ENCODE measurements around the gene KPTN. TPM values are rescaled to one million over a fixed set of nuclear protein-coding genes. Genes with fewer than 3 reads are reported as not detected.

Gene KPTN
- total RNA-seq, 1 experiment from 2014 or later: 20.8 TPM

- H3K9me2 ChIP-seq (ENCODE audit: insufficient read depth): no peaks in the 10 kb centered on the region
- no peaks in the 10 kb centered on the region for H3K79me2 ChIP-seq (ENCODE audit: low read depth)
- no peak overlapping the region for H3K4me3 ChIP-seq
- H3K4me1 ChIP-seq (replicated peaks; ENCODE audit: insufficient read depth): no peaks in the 10 kb centered on the region
- H3K36me3 ChIP-seq (ENCODE audit: low read depth): no peaks in the 10 kb centered on the region
- TF ChIP-seq, protein P1, sequence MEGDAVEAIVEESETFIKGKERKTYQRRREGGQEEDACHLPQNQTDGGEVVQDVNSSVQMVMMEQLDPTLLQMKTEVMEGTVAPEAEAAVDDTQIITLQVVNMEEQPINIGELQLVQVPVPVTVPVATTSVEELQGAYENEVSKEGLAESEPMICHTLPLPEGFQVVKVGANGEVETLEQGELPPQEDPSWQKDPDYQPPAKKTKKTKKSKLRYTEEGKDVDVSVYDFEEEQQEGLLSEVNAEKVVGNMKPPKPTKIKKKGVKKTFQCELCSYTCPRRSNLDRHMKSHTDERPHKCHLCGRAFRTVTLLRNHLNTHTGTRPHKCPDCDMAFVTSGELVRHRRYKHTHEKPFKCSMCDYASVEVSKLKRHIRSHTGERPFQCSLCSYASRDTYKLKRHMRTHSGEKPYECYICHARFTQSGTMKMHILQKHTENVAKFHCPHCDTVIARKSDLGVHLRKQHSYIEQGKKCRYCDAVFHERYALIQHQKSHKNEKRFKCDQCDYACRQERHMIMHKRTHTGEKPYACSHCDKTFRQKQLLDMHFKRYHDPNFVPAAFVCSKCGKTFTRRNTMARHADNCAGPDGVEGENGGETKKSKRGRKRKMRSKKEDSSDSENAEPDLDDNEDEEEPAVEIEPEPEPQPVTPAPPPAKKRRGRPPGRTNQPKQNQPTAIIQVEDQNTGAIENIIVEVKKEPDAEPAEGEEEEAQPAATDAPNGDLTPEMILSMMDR (conservative IDR thresholded peaks at IDR 0.05): no peak
- no peak for TF ChIP-seq EZH2 (IDR thresholded peaks at IDR 0.05; ENCODE audit: low read depth)
- intact Hi-C loops (cut with micrococcal nuclease; ENCODE audit: unreplicated experiment): no loop called here
- H2AFZ ChIP-seq: no peak overlapping the region
- ChIA-PET CTCF (no interaction called here), POLR2A (ENCODE audit: unreplicated experiment) (interaction anchor here (0.6 kb wide), 1 partner anchor 272 kb away, joined by 6 read pairs; no protein-coding TSS in a partner anchor)
- peaks cover 6% of the 10 kb centered on the region; the same call in 1 of the 2 replicates for H3F3A ChIP-seq (ENCODE audit: insufficient read depth, low read depth)
- H3K27ac ChIP-seq: no peak overlapping the region
- no peak for DNase-seq
- H4K20me1 ChIP-seq (ENCODE audit: insufficient read depth): no peaks in the 10 kb centered on the region
- no TSS peak for BruUV-seq (replicated peaks)
- no peaks in the 10 kb centered on the region for H3K9me3 ChIP-seq (ENCODE audit: insufficient read depth, low read depth)
- H3K4me2 ChIP-seq: no peak overlapping the region
- no peaks in the 10 kb centered on the region for H3K27me3 ChIP-seq (ENCODE audit: insufficient read depth, low read depth)
Observed at GRCh38 chr19:47490847-47491246, 6.8 kb upstream of the KPTN start.

DNA sequence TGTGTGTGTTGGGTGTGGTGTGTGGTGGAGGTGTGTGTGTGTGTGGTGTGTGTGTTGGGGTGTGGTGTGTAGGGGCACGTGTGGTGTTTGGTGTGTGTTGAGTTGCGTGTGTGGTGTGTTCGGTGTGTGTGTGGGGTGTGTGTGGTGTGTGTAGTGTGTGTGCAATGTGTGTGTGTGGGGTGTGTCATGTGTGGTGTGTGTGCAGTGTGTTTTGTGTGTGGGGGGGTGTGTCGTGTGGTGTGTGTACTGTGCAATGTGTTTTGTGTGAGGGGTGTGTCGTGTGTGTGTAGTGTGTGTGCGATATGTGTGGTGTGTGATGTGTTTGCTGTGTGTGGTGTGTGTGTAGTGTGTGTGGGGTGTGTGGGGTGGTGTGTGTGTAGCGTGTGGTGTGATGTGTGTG lies 6.0 kb upstream of the KPTN start:
- H3K27ac ChIP-seq: no peak overlapping the region
- H3K4me2 ChIP-seq: no peak overlapping the region
- H4K20me1 ChIP-seq (ENCODE audit: insufficient read depth): no peaks in the 10 kb centered on the region
- no peak overlapping the region for H2AFZ ChIP-seq
- no peaks in the 10 kb centered on the region for H3K9me3 ChIP-seq (ENCODE audit: insufficient read depth, low read depth)
- no TSS peak for BruUV-seq (replicated peaks)
- peaks cover 12% of the 10 kb centered on the region; the same call in 1 of the 2 replicates for H3F3A ChIP-seq (ENCODE audit: insufficient read depth, low read depth)
- 0 out of 2 replicates have a peak, but pooled peaks cover 4% of the 10 kb centered on the region for H3K4me1 ChIP-seq (replicated peaks; ENCODE audit: insufficient read depth)
- no peaks in the 10 kb centered on the region for H3K9me2 ChIP-seq (ENCODE audit: insufficient read depth)
- TF ChIP-seq EZH2 (IDR thresholded peaks at IDR 0.05; ENCODE audit: low read depth): no peak
- TF ChIP-seq, protein P1 (conservative IDR thresholded peaks at IDR 0.05): no peak
- H3K79me2 ChIP-seq (ENCODE audit: low read depth): peaks cover 4% of the 10 kb centered on the region
- CTCF ChIA-PET: no interaction called here
- POLR2A ChIA-PET (ENCODE audit: unreplicated experiment): no interaction called here
- no peak for DNase-seq
- H3K4me3 ChIP-seq: no peak overlapping the region
- intact Hi-C loops (cut with micrococcal nuclease; ENCODE audit: unreplicated experiment): no loop called here
- no peaks in the 10 kb centered on the region for H3K36me3 ChIP-seq (ENCODE audit: low read depth)
- no peaks in the 10 kb centered on the region for H3K27me3 ChIP-seq (ENCODE audit: insufficient read depth, low read depth)

DNA sequence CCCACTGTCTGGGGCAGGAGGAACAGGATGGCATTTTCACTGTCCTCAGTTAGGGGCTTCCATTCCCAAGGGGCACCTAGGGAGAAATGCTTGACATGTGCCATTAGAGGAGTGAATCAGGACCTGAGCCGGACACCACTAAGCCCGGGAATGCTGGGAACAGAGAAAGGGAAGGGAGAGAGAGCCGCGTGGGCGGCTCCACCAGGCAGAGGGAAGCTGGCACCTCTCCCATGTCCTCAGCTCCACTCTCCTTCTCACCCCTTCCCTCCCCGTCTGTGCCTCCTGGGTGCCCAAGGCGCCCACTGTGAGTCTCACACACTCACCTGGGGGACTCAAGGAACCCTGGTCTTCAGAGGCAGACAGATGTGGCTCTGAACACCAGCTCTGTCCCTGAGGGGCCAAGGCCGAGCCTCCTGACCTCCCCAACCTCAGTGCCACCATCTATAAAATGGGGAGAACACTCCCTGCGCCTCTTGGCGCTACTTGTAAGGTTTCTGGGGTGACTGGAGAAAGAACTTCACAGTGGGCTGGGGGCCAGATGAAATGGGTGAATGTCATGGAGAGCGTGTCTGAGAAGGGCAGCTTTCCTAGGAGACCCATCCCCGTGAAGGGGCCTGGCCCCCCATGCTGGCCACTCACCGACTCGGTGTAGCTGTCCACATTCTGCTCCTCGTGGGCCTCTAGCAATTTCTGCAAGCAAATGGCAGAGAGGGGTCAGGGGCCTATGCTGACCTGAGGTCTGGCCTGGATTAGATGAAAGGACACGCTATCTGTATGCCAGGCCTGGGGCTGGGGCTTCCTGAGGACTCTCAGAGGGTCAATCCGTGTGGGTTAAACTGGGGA lies 5.3 kb upstream of the KPTN start:
- H3F3A ChIP-seq (ENCODE audit: insufficient read depth, low read depth): peaks cover 12% of the 10 kb centered on the region; the same call in 1 of the 2 replicates
- H3K4me1 ChIP-seq (replicated peaks; ENCODE audit: insufficient read depth): 0 out of 2 replicates have a peak, but pooled peaks cover 6% of the 10 kb centered on the region
- no peaks in the 10 kb centered on the region for H3K9me3 ChIP-seq (ENCODE audit: insufficient read depth, low read depth)
- no peaks in the 10 kb centered on the region for H4K20me1 ChIP-seq (ENCODE audit: insufficient read depth)
- no peaks in the 10 kb centered on the region for H3K27me3 ChIP-seq (ENCODE audit: insufficient read depth, low read depth)
- BruUV-seq (replicated peaks): no TSS peak
- intact Hi-C loops (cut with micrococcal nuclease; ENCODE audit: unreplicated experiment): no loop called here
- ChIA-PET CTCF (no interaction called here), POLR2A (ENCODE audit: unreplicated experiment) (no interaction called here)
- H3K79me2 ChIP-seq (ENCODE audit: low read depth): peaks cover 7% of the 10 kb centered on the region
- no peak overlapping the region for H3K4me2 ChIP-seq
- H3K36me3 ChIP-seq (ENCODE audit: low read depth): no peaks in the 10 kb centered on the region
- DNase-seq: no peak
- no peak overlapping the region for H2AFZ ChIP-seq
- no peak overlapping the region for H3K27ac ChIP-seq
- H3K9me2 ChIP-seq (ENCODE audit: insufficient read depth): no peaks in the 10 kb centered on the region
- H3K4me3 ChIP-seq: no peak overlapping the region
- TF ChIP-seq EZH2 (IDR thresholded peaks at IDR 0.05; ENCODE audit: low read depth): no peak
- TF ChIP-seq, protein P1 (conservative IDR thresholded peaks at IDR 0.05): no peak

All from PC-9 (cell line).